Measurements from ENCODE around the gene COL23A1.
A peak's percentile ranks its signal among the peaks of the same experiment; 100 is the strongest.

Gene COL23A1

GRCh38 chr5:178434016-178434761 lies 156.0 kb downstream of the COL23A1 start:
- H3K9me3 ChIP-seq (ENCODE audit: control insufficient read depth, insufficient read depth, low read depth, low read length) = no peaks in the 10 kb centered on the region

GRCh38 chr5:178433273-178433775 lies 156.9 kb downstream of the COL23A1 start:
- POLR2A ChIA-PET = no interaction called here
- Histone ChIP-seq H3K27ac (ENCODE audit: extremely low read depth, low read depth, low read length) (no peak overlapping the region), H3K4me1 (ENCODE audit: control insufficient read depth, insufficient read depth, low read length) (no peaks in the 10 kb centered on the region), H3K9me3 (ENCODE audit: control insufficient read depth, insufficient read depth, low read depth, low read length) (no peaks in the 10 kb centered on the region), H3K4me3 (ENCODE audit: low read depth, low read length) (no peak overlapping the region), H3K36me3 (ENCODE audit: control insufficient read depth in 2 of 2, insufficient read depth in 1 of 2, low read length in 2 of 2) (no peaks in the 10 kb centered on the region)
- CTCF ChIA-PET = interaction anchor here (0.6 kb wide), 1 partner anchor 812 kb away, joined by 3 read pairs; no protein-coding TSS in a partner anchor
- TF ChIP-seq ZNF404 (tag by site-specific recombination; IDR thresholded peaks at IDR 0.05) (no peak), ZNF211 (tag by site-specific recombination; IDR thresholded peaks at IDR 0.05; ENCODE audit: low read depth) (no peak), GLI4 (tag by site-specific recombination; IDR thresholded peaks at IDR 0.05) (no peak), ZNF621 (tag by site-specific recombination; IDR thresholded peaks at IDR 0.05) (no peak), ZNF529 (tag by site-specific recombination; IDR thresholded peaks at IDR 0.05; ENCODE audit: insufficient replicate concordance) (no peak), ZNF140 (tag by site-specific recombination; IDR thresholded peaks at IDR 0.05) (no peak), ZNF785 (tag by site-specific recombination; IDR thresholded peaks at IDR 0.05) (no peak), HOXC10 (CRISPR knock-in tag; IDR thresholded peaks at IDR 0.05) (no peak), ZNF335 (tag by site-specific recombination; conservative IDR thresholded peaks at IDR 0.05) (no peak), ZNF24 (tag by site-specific recombination; IDR thresholded peaks at IDR 0.05) (no peak), ZNF792 (tag by site-specific recombination; IDR thresholded peaks at IDR 0.05) (no peak), ZNF670 (tag by site-specific recombination; IDR thresholded peaks at IDR 0.05; ENCODE audit: low read depth) (no peak), KLF8 (tag by site-specific recombination; IDR thresholded peaks at IDR 0.05) (no peak), ZNF600 (tag by site-specific recombination; IDR thresholded peaks at IDR 0.05) (no peak), ZNF677 (tag by site-specific recombination; IDR thresholded peaks at IDR 0.05) (no peak)
- TF ChIP-seq, protein P1, sequence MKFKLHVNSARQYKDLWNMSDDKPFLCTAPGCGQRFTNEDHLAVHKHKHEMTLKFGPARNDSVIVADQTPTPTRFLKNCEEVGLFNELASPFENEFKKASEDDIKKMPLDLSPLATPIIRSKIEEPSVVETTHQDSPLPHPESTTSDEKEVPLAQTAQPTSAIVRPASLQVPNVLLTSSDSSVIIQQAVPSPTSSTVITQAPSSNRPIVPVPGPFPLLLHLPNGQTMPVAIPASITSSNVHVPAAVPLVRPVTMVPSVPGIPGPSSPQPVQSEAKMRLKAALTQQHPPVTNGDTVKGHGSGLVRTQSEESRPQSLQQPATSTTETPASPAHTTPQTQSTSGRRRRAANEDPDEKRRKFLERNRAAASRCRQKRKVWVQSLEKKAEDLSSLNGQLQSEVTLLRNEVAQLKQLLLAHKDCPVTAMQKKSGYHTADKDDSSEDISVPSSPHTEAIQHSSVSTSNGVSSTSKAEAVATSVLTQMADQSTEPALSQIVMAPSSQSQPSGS (tag by site-specific recombination; IDR thresholded peaks at IDR 0.05; ENCODE audit: low read depth) = no peak
- TF ChIP-seq, protein P2, sequence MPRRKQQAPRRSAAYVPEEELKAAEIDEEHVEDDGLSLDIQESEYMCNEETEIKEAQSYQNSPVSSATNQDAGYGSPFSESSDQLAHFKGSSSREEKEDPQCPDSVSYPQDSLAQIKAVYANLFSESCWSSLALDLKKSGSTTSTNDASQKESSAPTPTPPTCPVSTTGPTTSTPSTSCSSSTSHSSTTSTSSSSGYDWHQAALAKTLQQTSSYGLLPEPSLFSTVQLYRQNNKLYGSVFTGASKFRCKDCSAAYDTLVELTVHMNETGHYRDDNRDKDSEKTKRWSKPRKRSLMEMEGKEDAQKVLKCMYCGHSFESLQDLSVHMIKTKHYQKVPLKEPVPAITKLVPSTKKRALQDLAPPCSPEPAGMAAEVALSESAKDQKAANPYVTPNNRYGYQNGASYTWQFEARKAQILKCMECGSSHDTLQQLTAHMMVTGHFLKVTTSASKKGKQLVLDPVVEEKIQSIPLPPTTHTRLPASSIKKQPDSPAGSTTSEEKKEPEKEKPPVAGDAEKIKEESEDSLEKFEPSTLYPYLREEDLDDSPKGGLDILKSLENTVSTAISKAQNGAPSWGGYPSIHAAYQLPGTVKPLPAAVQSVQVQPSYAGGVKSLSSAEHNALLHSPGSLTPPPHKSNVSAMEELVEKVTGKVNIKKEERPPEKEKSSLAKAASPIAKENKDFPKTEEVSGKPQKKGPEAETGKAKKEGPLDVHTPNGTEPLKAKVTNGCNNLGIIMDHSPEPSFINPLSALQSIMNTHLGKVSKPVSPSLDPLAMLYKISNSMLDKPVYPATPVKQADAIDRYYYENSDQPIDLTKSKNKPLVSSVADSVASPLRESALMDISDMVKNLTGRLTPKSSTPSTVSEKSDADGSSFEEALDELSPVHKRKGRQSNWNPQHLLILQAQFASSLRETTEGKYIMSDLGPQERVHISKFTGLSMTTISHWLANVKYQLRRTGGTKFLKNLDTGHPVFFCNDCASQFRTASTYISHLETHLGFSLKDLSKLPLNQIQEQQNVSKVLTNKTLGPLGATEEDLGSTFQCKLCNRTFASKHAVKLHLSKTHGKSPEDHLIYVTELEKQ (tag by site-specific recombination; IDR thresholded peaks at IDR 0.05; ENCODE audit: borderline replicate concordance) = no peak

More at GRCh38 chr5:178434016-178434761, 156.0 kb downstream of the COL23A1 start:
- ChIA-PET POLR2A (no interaction called here), CTCF (interaction anchor here (1.1 kb wide), 1 partner anchor 27 kb away, joined by 3 read pairs; no protein-coding TSS in a partner anchor)
- TF ChIP-seq ZIC2 (tag by site-specific recombination; IDR thresholded peaks at IDR 0.05) (peak; percentile 56), ZNF37A (tag by site-specific recombination; IDR thresholded peaks at IDR 0.05) (no peak)
- no peaks in the 10 kb centered on the region for H3K4me1 ChIP-seq (ENCODE audit: control insufficient read depth, insufficient read depth, low read length)
- no peak overlapping the region for H3K27ac ChIP-seq (ENCODE audit: extremely low read depth, low read depth, low read length)
- no peak overlapping the region for H3K4me3 ChIP-seq (ENCODE audit: low read depth, low read length)
- no peaks in the 10 kb centered on the region for H3K36me3 ChIP-seq (ENCODE audit: control insufficient read depth in 2 of 2, insufficient read depth in 1 of 2, low read length in 2 of 2)

Measured in HEK293 (cell line).